Non-pigmented ciliary epithelial cell (primary cell): ENCODE results near the gene SORT1.
"Not testable (repeated sequence)": the region's sequence is repeated elsewhere in the genome, so short reads cannot be mapped to it uniquely, and the experiment has no call there.

ENCODE experiments used
- DNase-seq: peaks from one replicate; pipeline ENCODE4 v3.0.0-alpha.2; 2010; ENCODE audit warnings: low read depth

The SORT1 gene

DNA sequence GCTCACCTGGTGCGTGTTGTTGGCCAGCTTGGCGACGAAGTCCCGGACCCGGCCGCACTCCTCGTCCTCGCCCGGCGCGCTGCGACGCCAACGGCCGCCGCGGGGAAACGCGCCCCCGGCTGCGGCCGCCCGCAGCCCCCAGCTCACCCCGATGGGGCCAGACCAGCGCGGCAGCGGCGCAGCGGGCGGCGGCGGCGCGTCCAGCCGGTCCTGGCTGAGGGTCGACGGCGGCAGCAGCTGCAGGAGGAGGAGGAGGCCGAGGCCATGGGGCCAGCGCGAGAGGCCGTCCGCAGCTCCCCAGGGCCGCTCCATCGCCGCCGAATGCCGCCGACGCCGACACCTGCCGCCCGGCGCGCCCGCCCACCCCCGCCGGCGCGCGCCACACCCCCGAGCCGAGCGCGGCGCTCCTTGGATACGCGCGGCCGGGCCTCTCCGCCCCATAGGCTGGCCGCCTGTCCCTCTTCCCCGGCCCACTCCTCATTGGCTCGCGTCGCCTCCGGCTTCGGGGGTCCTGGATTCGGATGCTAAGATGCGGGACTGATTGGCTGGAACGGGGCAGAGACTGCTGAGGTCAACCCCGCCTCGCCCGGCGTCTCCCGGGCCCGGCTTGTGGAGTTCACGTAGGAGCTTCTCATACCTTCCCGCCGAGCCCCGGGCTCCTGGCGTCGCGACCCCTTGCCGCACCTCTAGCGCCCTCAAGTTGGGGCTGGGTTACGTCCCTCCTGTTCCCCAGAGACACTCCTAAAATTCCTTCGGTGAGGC is at the start of gene SORT1:
Gene SORT1 (minus strand): TSS at position 338 of the 762 bp plus-strand sequence. CDS start 26 bp downstream, at position 312.
- no peak for DNase-seq

DNA sequence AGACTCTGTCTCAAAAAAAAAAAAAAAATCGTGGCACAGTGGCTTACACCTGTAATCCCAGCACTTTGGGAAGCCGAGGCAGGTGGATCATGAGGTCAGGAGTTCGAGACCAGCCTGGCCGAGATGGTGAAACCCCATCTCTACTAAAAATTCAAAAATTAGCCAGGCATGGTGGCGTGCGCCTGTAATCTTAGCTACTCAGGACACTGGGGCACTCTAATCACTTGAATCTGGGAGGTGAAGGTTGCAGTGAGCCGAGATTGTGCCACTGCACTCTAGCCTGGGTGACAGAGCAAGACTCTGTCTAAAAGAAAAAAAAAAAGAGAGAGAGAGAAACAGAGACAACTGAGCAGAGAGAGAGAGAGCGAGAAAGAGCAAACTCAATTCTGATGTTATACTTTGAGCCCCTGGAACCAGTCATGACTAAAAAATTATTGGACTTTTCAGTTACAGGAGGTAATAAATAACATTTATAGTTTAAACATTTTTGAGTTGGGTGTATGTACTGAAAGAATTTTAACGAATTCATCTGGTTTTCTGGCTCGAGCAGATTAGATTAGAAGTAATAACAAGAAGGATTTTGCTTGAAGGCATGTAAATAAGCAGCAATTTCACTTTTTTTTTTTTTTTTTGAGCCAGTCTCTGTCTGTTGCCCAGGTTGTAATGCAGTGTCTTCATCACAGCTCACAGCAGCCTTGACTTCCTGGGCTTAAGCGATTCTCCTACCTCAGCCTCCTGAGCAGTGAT is 48.4 kb upstream of the SORT1 start:
- not testable (repeated sequence) for DNase-seq

DNA sequence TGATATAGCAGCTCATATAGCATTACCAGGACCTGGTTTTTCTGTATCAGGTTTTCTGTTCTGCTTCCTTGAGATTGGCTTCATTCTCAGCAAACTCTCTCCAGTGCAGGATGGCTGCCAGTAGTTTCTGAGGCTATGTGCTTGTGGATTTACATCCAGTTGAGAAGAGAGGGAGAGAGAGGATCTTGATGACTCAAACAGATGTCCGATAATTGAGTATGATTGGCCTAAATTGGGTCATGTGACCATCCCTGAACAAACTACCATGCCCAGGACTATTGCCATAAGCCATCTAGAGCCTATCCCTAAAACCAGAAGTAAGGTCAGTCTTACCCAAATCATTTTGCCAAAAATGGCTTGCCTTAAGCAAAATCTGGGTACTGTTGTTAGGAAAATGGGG is 46.6 kb upstream of the SORT1 start:
- no peak for DNase-seq

DNA sequence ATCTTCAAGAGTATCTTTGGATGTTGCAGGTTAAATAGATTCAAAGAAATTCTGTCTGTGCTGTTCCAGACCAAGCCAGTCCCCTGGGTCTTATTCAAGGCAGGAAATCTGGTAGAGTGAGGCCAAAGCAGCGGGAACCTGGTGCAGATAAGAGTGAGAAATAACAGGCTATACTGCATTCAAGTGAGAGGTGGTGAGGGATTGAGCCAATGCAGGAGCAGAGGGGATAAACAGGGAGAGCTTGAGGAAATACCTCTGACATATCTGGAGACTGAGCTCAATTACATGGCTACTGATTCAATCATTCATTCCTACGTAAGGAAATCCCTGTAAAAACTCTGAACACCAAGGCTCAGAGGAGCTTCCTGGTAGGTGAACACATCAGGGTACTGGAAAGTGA is 45.8 kb upstream of the SORT1 start:
- no peak for DNase-seq

DNA sequence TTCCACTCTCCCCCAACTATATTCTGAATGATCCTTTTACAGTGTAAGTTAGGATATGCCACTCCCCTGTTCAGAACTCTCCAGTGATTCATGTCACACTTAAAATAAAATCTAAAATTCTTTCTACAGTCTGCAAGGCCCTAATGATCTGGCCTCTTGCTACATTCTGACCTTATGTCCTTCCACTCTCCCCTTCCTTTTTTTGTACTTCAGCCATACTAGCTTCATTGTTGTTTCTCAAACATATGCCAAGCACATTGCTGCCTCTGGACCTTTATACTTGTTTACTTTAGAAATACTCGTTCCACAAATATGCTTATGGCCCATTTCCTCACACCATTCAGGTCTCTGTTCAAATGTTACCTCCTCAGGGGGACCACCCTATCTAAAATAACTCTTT is 43.4 kb upstream of the SORT1 start:
- no peak for DNase-seq

DNA sequence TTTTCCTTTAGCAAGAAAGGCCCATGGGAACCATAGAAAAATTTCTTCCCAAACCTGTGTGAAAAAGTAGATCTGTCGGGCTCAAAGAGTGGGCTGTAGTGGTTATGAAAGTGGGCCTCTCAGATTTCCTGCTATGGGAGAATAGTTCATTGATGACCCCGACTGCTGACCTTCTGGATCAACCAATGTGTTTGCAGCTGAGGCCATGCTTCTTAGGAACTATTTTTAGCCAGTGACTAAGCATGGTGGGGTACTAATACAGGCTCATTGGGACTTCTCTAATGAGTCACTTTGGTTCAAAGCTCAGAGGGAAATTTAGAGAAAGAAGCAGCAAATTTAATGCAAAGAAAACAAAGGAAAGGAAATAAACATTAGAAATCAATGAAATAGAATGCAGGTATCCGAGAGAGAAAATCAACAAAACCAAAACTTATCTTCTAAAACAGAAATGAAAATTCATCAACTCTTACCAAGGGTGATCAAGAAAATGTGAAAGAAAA is 41.1 kb upstream of the SORT1 start:
- peak; percentile 90 for DNase-seq

DNA sequence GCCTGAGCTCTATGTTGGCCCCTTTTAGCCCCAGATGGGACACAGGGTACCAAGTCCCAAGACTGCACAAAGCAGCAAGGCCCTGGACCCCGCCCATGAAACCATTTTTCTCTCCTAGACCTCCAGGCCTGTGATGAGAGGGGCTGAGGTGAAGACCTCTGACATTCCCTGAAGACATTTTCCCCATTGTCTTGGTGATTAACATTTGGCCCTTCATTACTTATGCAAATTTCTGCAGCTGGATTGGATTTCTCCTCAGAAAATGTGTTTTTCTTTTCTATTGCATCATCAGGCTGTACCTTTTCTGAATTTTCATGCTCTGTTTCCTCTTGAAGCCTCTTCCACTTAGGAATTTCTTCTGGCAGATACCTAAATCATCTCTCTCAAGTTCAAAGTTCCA is 36.8 kb upstream of the SORT1 start:
- DNase-seq = no peak

DNA sequence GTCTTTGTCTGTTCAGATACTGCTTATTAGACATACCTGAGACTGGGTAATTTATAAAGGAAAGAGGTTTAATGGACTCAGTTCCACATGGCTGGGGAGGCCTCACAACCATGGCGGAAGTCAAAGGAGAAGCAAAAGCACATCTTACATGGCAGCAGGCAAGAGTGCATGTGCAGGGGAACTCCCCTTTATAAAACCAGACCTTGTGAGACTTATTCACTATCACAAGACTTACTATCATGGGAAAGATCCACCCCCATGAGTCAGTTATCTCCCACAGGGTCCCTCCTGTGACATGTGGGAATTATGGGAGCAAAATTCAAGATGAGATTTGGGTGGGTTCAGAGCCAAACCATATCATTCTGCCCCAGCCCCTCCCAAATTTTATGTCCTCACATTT is 35.6 kb upstream of the SORT1 start:
- no peak for DNase-seq

DNA sequence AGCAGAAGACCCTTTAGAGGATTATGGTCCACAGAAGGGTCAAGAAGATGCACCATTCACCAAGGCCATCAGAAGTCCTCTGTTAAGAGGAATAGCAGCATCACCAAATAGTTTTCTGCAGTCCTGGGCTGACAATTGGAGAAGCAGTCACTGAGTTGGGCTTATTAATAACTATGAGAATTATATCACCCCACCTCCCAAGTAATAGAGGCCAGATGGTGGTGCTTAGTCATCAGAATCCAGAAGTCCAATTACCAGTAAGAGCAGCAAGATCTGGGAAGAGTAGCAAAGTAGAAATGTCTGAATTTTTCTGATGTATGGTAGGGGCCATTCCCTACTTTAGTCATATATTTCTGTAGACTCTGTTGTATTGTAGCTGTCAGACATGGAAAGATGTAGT is 34.6 kb upstream of the SORT1 start:
- no peak for DNase-seq

DNA sequence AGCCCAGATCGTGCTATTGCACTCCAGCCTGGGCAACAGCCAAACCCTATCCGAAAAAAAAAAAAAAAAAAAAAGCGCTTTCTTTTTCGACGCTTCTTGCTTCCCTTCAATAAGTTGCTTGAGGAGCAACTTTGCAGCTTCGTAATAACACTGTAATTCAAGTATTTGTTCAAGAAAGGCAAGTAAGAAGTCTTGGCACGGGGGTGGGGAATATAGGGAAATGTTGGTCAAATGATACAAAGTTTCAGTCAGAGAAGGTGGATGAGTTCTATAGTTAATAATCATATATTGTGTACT is 29.4 kb upstream of the SORT1 start:
- DNase-seq = no peak

DNA sequence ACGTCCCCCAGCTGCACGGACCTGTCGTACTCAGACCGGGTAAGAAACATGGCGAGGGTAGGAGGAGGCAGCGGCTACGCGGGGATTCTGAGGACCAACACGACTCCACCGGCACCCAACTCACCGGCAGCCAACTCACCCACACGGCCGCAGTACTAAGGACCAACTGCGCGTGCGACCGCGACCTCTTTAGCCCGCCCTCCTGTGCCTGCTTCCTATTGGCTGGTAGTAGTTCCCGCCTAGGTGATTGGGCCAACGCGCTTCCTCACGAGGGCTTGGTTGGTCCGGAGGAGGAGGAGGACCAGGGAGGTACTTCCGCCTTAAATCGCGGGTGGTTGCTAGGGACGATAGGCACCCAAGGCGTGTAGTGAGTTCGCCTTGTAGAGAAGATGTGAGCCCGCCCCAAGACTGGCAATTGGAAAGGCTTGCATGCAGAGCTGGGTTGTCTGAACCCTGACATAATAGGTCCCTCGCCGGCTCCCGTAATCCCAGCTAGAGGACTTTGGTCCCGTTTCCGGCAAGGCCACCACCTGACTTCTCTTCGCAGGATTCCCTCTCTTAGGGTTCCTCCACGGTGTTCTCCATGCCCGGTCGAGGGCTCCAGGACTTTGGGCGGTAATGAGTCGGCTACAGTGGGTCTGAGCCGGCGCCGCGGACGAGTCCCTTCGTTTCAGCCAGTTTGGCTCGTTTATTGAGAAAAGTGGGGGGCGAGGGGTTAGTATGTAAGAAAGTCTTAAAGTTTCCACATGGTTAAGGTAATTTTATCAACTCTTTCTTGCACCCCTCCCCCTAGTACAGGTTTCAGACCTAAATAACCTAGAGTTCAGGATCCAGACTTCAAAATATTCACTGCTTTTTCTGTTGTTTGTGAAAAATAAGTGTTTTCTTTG is 28.8 kb upstream of the SORT1 start, which contains the start of gene PSMA5:
Gene PSMA5 (minus strand): TSS at position 168 of the 890 bp plus-strand sequence. CDS start 118 bp downstream, at position 50.
- peak; percentile 99 for DNase-seq

DNA sequence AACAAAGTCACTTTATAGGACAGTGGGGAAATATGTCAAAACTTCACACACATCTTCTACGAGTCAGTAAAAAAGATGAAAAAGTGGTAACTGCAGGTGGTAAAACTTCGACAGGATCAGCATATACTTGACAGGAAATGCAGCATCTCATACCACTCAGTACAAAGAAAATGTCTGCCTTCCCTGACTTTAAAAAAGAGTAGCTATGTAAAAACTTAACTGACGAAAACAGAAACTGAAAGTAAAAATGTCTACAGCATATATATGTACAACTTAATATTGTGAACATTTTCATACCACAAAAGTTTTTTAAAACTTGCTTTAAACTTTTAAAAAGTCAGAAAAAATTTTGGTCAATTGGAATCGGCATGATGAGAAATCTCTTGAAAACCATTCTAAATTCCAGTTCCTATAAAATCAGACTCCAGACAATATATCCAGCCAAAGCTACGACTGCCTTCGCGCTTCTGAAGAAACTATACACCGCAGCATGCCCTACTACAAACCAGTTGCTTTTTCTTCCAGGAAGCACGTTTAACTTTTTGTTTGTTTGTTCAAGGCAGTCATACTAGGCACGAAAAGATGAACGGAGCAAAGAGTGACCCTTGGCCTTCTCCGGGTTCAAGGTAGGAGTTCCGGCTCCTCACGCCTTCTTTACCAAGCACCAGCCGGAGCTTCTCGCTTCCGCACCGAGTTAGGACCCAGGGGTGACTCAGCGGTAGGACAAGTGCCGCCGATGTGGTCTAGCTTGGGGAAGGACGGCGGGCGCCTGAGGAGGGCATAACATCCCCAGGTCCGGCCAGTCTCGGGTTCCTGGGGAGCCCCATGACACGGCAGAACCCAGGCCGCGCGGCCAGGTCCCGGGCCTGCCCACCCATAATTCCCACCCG is 27.9 kb upstream of the SORT1 start:
- no peak for DNase-seq

DNA sequence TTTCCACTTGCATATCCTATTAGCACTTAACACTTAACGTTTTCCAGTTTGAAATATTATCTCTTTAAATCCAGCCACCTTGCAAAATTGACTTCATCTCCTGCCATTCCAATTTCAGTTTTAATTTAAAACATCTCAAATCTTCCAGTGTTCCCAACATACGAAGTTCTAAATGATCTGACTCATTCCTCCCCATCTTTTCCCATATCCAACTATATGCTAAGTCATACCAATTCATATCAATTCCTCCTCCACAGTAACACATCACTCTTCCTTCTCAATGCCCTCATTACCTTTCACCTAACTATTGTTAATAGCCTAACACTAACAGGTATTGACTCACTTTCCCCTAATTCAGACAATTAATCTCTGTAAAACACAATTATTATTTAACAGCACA is 25.8 kb upstream of the SORT1 start:
- no peak for DNase-seq

DNA sequence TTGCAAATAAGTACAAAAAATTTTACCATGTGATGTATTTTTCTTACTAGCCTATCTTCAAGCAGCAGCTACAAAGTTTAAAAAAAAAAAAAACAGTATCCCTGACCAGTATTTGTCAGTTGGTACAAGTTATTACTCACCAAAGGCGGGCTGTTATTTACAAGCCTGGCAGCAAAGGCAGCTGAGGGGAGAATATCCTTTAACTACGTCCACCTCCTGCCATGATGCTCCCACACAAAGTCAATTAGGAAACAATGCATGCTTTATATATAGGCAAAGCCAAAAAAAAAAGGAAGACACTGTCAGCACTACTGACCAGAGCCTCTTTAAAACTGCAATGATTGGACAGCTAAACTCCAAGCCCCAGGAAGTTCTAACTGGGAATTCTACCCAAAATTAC is 14.8 kb upstream of the SORT1 start:
- DNase-seq = no peak

DNA sequence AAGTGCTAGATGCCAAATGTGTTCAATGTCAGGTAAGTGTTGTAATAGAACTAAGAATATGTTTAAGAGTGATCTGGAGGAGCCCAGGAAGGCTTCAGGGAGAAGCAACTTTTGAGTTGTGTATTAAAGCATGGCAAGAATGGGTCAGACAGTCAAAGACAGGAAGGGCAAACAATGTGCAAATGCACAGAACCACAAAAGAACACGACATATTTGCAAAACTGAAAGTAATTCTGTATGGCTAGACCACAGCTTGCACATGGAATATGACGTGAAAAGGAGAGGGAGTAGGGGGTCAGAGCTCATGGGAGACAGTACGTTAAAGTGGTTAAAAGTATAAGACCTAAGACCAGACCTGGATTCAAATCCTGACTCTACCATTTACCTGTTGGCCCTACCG is 7.1 kb upstream of the SORT1 start:
- no peak for DNase-seq

DNA sequence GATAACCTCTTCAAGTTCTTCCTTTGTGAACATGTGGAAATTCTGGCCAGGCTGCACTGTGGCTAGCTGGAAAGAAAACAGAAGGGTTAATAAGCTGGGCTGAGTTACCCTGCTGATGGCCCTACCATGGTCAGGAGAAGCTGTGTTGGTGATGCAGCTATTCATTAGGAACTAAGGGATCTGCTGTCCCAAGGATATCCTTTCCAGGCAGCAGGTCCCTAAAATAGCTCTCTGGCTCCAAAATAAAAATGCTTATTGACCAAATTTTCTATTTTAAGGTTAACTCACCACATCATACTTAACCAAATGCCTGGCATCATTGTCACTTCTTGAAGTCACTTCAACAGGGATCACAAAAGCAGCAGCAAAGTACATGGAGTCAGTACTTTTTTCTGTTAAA is 4.3 kb upstream of the SORT1 start:
- DNase-seq = no peak

DNA sequence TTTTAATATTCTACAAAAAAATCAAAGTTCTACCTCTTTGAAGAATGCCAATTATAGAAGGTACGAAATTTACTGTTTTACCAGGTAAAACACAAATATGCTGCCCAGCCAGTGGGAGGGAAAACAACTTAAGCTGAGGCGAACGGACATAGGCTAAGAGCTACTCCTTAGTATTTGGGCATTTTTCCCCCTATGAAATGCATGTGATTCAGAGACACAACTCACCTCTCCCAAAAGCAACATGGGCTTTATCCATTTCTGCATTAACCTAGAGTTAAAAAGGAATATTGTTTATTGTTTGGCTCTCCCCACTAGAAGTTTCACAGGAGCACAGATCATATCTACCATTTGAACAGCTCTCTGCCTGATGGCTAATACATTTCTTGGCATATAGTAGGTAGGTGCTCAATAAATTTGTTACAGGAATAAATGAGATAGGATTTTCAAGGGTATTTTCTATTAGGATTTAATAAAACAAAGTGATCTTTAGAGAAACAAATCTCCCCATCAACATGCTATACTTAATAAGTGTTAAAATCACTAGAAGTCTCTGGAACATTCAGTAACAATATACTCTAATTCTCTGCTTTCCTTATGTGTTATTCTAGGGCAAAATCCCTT is 2.4 kb upstream of the SORT1 start:
- no peak for DNase-seq

DNA sequence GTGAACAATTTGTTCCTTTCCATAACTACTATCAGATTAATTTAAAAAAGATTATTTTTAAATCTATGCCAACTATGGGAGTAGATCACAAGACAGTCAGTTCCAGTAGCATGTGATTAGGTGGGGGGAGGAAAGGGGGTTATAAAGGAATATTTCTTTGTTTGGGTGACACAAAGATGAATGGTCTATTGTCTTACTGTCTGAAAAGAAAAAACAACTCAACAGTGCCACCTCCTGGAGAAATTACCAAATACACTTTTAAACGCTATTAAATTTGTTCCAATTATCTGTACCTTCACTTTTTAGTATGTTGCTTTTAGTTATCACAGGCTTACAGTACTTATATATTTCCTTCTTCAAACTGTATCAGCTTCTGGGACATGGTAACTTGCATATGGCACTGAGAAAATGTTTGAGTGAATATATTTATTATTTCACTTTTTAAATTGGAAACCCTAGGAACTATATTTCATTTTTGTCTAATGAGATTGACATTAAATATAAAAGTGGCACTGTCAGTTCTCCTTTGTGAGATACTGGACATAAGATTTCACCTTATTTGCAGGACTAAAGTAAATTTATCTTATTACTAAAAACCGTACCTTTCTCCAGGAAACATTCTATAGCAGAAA is 1.7 kb upstream of the SORT1 start:
- no peak for DNase-seq

DNA sequence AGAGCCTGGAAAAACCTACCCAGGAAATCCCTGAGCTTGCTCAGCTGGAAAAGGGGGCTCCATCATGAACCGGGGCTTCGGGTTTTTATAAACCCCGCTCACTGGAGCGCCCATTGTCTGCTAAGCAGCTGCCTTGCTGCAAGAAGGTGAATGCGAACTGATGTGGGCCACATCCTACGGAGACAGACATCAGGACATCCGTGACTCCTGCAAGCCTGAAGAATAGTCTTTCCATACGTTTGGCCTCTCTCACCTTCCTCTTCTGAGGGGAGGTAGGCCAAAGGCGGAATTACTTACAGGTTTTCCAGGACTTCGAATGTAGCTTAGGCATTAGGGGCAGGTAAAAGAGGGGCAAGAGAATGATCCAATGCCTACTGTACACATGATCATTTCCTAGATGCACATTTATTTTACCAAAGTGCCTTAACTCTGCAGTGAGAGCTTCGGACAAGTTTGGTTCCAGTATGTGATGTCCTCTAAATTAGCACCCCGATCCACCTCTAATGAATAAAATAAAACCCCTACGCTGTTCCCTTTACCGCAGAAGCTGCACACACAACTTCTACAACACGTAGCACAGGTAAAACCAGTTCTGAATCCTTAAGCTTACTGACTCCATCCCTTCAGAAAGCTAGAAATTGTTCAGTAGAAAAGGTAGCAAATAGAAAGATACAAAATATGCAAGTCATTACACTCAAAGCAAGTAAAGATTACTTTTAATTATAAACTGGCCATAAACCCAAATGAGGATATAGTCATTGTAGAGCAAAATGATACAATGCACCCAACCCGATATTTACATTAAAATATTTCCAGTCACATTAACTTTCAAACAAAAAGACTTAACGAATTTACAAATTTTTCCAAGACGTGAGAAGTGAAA is 866 bp upstream of the SORT1 start:
- DNase-seq = no peak
